ENCODE measurements around the gene ZNF569.

- no peak for TF ChIP-seq POLR2AphosphoS5 (IDR thresholded peaks at IDR 0.05; ENCODE audit: low read depth)
- TF ChIP-seq, protein P1, sequence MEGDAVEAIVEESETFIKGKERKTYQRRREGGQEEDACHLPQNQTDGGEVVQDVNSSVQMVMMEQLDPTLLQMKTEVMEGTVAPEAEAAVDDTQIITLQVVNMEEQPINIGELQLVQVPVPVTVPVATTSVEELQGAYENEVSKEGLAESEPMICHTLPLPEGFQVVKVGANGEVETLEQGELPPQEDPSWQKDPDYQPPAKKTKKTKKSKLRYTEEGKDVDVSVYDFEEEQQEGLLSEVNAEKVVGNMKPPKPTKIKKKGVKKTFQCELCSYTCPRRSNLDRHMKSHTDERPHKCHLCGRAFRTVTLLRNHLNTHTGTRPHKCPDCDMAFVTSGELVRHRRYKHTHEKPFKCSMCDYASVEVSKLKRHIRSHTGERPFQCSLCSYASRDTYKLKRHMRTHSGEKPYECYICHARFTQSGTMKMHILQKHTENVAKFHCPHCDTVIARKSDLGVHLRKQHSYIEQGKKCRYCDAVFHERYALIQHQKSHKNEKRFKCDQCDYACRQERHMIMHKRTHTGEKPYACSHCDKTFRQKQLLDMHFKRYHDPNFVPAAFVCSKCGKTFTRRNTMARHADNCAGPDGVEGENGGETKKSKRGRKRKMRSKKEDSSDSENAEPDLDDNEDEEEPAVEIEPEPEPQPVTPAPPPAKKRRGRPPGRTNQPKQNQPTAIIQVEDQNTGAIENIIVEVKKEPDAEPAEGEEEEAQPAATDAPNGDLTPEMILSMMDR (IDR thresholded peaks at IDR 0.05; ENCODE audit: insufficient read depth, low read length) = no peak
- TF ChIP-seq, protein P2, sequence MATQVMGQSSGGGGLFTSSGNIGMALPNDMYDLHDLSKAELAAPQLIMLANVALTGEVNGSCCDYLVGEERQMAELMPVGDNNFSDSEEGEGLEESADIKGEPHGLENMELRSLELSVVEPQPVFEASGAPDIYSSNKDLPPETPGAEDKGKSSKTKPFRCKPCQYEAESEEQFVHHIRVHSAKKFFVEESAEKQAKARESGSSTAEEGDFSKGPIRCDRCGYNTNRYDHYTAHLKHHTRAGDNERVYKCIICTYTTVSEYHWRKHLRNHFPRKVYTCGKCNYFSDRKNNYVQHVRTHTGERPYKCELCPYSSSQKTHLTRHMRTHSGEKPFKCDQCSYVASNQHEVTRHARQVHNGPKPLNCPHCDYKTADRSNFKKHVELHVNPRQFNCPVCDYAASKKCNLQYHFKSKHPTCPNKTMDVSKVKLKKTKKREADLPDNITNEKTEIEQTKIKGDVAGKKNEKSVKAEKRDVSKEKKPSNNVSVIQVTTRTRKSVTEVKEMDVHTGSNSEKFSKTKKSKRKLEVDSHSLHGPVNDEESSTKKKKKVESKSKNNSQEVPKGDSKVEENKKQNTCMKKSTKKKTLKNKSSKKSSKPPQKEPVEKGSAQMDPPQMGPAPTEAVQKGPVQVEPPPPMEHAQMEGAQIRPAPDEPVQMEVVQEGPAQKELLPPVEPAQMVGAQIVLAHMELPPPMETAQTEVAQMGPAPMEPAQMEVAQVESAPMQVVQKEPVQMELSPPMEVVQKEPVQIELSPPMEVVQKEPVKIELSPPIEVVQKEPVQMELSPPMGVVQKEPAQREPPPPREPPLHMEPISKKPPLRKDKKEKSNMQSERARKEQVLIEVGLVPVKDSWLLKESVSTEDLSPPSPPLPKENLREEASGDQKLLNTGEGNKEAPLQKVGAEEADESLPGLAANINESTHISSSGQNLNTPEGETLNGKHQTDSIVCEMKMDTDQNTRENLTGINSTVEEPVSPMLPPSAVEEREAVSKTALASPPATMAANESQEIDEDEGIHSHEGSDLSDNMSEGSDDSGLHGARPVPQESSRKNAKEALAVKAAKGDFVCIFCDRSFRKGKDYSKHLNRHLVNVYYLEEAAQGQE (IDR thresholded peaks at IDR 0.05; ENCODE audit: insufficient replicate concordance, low read depth) = no peak
- TF ChIP-seq SPI1 (IDR thresholded peaks at IDR 0.05; ENCODE audit: borderline replicate concordance, low read depth) = no peak
- TF ChIP-seq GABPA (IDR thresholded peaks at IDR 0.05; ENCODE audit: low read depth) = no peak
Measured at GRCh38 chr19:37412700-37413099, 54.5 kb downstream of the ZNF569 start.

Measured in HL-60 (cell line).